ENCODE results near the gene FOXP4.

FOXP4 gene

GRCh38 chr6:41519745-41520699 is 26.2 kb upstream of the FOXP4 start:
- POLR2A ChIA-PET = interaction anchor here (0.9 kb wide), 1 partner anchor 10 kb away, joined by 4 read pairs; no protein-coding TSS in a partner anchor
- CTCF ChIA-PET = interaction anchor here (1.1 to 1.8 kb wide), 5 partner anchors 10 to 164 kb away, joined by 3 to 6 read pairs (median 4); no protein-coding TSS in a partner anchor
- no peak for DNase-seq (ENCODE audit: extremely low spot score)
- TF ChIP-seq CTCF (IDR thresholded peaks at IDR 0.05; ENCODE audit: control extremely low read depth, extremely low read depth, low read depth, missing control alignments) = no peak

- POLR2A ChIA-PET = no interaction called here
- DNase-seq (ENCODE audit: extremely low spot score) = no peak
Measured at GRCh38 chr6:41522780-41523548, 23.2 kb upstream of the FOXP4 start.

GRCh38 chr6:41523915-41524633 is 22.1 kb upstream of the FOXP4 start:
- no peak for TF ChIP-seq CTCF (IDR thresholded peaks at IDR 0.05; ENCODE audit: control extremely low read depth, extremely low read depth, low read depth, missing control alignments)
- ChIA-PET CTCF (interaction anchor here (1.1 kb wide), 1 partner anchor 9 kb away, joined by 3 read pairs; no protein-coding TSS in a partner anchor), POLR2A (no interaction called here)
- no peak for DNase-seq (ENCODE audit: extremely low spot score)

More at GRCh38 chr6:41522780-41523548, 23.2 kb upstream of the FOXP4 start:
- CTCF ChIA-PET = interaction anchor here (1.1 kb wide), 1 partner anchor 8 kb away, joined by 3 read pairs; no protein-coding TSS in a partner anchor
- TF ChIP-seq CTCF (IDR thresholded peaks at IDR 0.05; ENCODE audit: control extremely low read depth, extremely low read depth, low read depth, missing control alignments) = no peak

- TF ChIP-seq CTCF (IDR thresholded peaks at IDR 0.05; ENCODE audit: control extremely low read depth, extremely low read depth, low read depth, missing control alignments) = no peak
- DNase-seq (ENCODE audit: extremely low spot score) = no peak
- POLR2A ChIA-PET = no interaction called here
- CTCF ChIA-PET = no interaction called here
Measured at GRCh38 chr6:41524634-41525011, 21.6 kb upstream of the FOXP4 start.

GRCh38 chr6:41527721-41528408 is 18.3 kb upstream of the FOXP4 start:
- TF ChIP-seq CTCF (IDR thresholded peaks at IDR 0.05; ENCODE audit: control extremely low read depth, extremely low read depth, low read depth, missing control alignments) = no peak
- ChIA-PET POLR2A (no interaction called here), CTCF (interaction anchor here (1.4 to 2.2 kb wide), 3 partner anchors 22 to 155 kb away, joined by 4 to 8 read pairs (median 5); no protein-coding TSS in a partner anchor)
- DNase-seq (ENCODE audit: extremely low spot score) = no peak
